Measurements from ENCODE around the gene EFNB2.

DNA sequence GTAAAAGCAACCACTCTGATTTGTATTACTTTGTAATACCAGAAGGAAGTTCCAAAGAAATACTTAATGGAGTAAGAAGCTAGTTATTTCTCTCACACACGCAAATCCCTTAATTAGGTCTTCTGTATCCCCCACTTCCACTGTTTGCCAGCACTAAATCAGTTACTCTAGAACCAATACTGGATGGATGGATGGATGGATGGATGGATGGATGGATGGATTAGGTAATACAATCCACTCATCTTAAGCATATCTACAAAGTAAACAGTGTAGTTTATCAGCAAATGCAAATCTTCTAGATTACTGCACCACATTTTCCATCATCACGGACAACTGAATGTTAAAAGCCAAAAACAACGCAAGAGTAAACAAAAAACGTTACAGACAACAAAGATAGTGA, 5.2 kb upstream of the EFNB2 start:
- TF ChIP-seq, protein P1, sequence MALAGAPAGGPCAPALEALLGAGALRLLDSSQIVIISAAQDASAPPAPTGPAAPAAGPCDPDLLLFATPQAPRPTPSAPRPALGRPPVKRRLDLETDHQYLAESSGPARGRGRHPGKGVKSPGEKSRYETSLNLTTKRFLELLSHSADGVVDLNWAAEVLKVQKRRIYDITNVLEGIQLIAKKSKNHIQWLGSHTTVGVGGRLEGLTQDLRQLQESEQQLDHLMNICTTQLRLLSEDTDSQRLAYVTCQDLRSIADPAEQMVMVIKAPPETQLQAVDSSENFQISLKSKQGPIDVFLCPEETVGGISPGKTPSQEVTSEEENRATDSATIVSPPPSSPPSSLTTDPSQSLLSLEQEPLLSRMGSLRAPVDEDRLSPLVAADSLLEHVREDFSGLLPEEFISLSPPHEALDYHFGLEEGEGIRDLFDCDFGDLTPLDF (CRISPR knock-in tag; IDR thresholded peaks at IDR 0.05) = no peak
- TF ChIP-seq ZNF138 (CRISPR knock-in tag; conservative IDR thresholded peaks at IDR 0.05) = no peak
- TF ChIP-seq, protein P2, sequence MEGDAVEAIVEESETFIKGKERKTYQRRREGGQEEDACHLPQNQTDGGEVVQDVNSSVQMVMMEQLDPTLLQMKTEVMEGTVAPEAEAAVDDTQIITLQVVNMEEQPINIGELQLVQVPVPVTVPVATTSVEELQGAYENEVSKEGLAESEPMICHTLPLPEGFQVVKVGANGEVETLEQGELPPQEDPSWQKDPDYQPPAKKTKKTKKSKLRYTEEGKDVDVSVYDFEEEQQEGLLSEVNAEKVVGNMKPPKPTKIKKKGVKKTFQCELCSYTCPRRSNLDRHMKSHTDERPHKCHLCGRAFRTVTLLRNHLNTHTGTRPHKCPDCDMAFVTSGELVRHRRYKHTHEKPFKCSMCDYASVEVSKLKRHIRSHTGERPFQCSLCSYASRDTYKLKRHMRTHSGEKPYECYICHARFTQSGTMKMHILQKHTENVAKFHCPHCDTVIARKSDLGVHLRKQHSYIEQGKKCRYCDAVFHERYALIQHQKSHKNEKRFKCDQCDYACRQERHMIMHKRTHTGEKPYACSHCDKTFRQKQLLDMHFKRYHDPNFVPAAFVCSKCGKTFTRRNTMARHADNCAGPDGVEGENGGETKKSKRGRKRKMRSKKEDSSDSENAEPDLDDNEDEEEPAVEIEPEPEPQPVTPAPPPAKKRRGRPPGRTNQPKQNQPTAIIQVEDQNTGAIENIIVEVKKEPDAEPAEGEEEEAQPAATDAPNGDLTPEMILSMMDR (IDR thresholded peaks at IDR 0.05) = no peak
- no peak for TF ChIP-seq JUN (CRISPR knock-in tag; IDR thresholded peaks at IDR 0.05)
- no peak for TF ChIP-seq IRF2 (CRISPR knock-in tag; IDR thresholded peaks at IDR 0.05; ENCODE audit: borderline replicate concordance, low read depth)
- TF ChIP-seq CBFB (CRISPR knock-in tag; IDR thresholded peaks at IDR 0.05; ENCODE audit: low read depth) = no peak
- TF ChIP-seq, protein P3, sequence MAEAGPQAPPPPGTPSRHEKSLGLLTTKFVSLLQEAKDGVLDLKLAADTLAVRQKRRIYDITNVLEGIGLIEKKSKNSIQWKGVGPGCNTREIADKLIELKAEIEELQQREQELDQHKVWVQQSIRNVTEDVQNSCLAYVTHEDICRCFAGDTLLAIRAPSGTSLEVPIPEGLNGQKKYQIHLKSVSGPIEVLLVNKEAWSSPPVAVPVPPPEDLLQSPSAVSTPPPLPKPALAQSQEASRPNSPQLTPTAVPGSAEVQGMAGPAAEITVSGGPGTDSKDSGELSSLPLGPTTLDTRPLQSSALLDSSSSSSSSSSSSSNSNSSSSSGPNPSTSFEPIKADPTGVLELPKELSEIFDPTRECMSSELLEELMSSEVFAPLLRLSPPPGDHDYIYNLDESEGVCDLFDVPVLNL (CRISPR knock-in tag; IDR thresholded peaks at IDR 0.05; ENCODE audit: borderline replicate concordance, low read depth) = no peak
- no peak for TF ChIP-seq ZNF423 (CRISPR knock-in tag; IDR thresholded peaks at IDR 0.05)
- TF ChIP-seq CREB1 (CRISPR knock-in tag; IDR thresholded peaks at IDR 0.05) = no peak
- TF ChIP-seq ESRRA (CRISPR knock-in tag; IDR thresholded peaks at IDR 0.05; ENCODE audit: borderline replicate concordance) = no peak

All from WTC11 (cell line).